Activated naive CD4-positive, alpha-beta T cell treated with anti-CD3 and anti-CD28 coated beads for 36 hours (primary cell): Measurements from ENCODE around the gene CNGA2. TPM values are rescaled to one million over a fixed set of nuclear protein-coding genes. Genes with fewer than 3 reads are reported as not detected.

Experiments
- CTCF ChIA-PET: fragments of 350-600 bp; sonication (Branson Sonifier 250); formaldehyde crosslinking; loops from one replicate; lab custom pipeline; 2021; ENCODE audit warnings: antibody characterized with exemption; lab: Charles Lee
- DNase-seq: peaks from one replicate; pipeline ENCODE4 v3.0.0-alpha.2; 2020
- H3K27ac Mint-ChIP-seq: one replicate; pipeline ENCODE4 v1.8.0; 2021; ENCODE audit warnings: mild to moderate bottlenecking, mixed read lengths
- H3K27me3 Mint-ChIP-seq: one replicate; pipeline ENCODE4 v1.8.0; 2021; ENCODE audit warnings: low read depth, mixed read lengths
- H3K36me3 Mint-ChIP-seq: one replicate; pipeline ENCODE4 v1.8.0; 2021; ENCODE audit warnings: low read depth, mixed read lengths
- H3K4me1 Mint-ChIP-seq: one replicate; pipeline ENCODE4 v1.8.0; 2021; ENCODE audit warnings: low read depth, mixed read lengths
- H3K4me3 Mint-ChIP-seq: one replicate; pipeline ENCODE4 v1.8.0; 2021; ENCODE audit warnings: mild to moderate bottlenecking, moderate library complexity, mixed read lengths
- H3K9me3 Mint-ChIP-seq: one replicate; pipeline ENCODE4 v1.8.0; 2021; ENCODE audit warnings: mixed read lengths
- intact Hi-C: fragments of 100-400 bp; cut with micrococcal nuclease; formaldehyde crosslinking; loops from one replicate; pipeline ENCODE4 v1.15.1; 2023
- total RNA-seq, 2 experiments: library from RNA; stranded (reverse); gene quantifications; one replicate each; pipeline ENCODE4 v1.2.3, GENCODE V29; 2021

CNGA2 gene
- total RNA-seq, 2 experiments from 2014 or later: not detected

DNA sequence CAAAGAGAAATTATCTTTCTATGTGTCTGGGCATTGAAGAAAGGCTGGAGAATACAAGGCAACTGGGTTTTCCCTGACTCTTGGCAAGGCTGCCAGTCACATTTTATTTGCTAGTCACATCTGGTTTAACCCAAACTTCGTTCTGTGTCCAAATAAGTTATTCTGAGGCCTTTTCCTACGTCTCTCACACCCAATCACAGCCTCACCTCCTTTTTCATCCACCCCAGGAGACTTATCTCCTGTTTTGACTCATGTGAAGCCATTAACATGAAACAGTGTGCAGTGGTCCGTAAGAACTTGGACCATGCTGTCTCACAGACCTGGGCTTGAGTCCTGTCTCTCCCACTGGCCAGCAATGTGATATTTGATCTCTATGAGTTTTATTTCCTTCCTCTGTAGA is 59.3 kb downstream of the CNGA2 start:
- CTCF ChIA-PET: no interaction called here
- intact Hi-C loops: no loop called here

More for the DNA sequence above, 59.3 kb downstream of the CNGA2 start:
- Mint-ChIP-seq H3K36me3 (no peaks in the 10 kb centered on the region), H3K4me1 (no peaks in the 10 kb centered on the region), H3K9me3 (no peaks in the 10 kb centered on the region), H3K27me3 (peaks cover 5% of the 10 kb centered on the region), H3K4me3 (no peak overlapping the region), H3K27ac (no peak overlapping the region)
- no peak for DNase-seq

Other genes starting within 250 kb of the CNGA2 start
- gene PASD1, start 171.1 kb upstream of the CNGA2 start, total RNA-seq: not detected
- gene PRRG3, start 39.3 kb upstream of the CNGA2 start, total RNA-seq: not detected
- not detected for gene FATE1, start 18.7 kb upstream of the CNGA2 start, total RNA-seq
- not detected for gene MAGEA4, start 178.1 kb downstream of the CNGA2 start, total RNA-seq
- not detected for gene GABRE, start 239.9 kb downstream of the CNGA2 start, total RNA-seq